GM18907 (cell line): ENCODE results near the gene BCAM.
"Not testable (repeated sequence)": the region's sequence is repeated elsewhere in the genome, so short reads cannot be mapped to it uniquely, and the experiment has no call there.

Experiments used
- ATAC-seq: cut with Tn5 transposase; IDR thresholded peaks from one replicate; pipeline ENCODE4 v1.9.1; 2021; ENCODE audit warnings: mild to moderate bottlenecking, moderate library complexity; ENCODE audit not compliant: unreplicated experiment

BCAM gene

DNA sequence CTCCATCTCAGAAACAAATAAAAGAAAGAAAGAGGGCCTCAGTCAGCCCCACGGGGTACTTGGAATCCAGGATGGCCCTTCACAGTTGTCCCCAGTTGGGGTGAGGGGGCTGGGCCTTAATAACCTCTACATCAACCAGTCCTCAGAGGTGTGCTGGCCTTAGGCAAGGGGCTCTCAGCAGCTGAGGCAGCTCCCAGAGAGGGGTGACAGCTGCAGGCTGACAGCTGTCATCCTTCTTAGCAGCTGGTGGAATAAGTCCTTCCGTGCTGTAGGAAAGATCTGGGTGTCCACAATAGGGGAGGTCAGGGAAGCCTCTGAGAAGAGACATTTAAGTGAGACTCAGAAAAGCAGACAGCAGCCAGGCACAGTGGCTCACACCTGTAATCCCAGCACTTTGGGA lies 7.4 kb downstream of the BCAM start:
- no peak for ATAC-seq

DNA sequence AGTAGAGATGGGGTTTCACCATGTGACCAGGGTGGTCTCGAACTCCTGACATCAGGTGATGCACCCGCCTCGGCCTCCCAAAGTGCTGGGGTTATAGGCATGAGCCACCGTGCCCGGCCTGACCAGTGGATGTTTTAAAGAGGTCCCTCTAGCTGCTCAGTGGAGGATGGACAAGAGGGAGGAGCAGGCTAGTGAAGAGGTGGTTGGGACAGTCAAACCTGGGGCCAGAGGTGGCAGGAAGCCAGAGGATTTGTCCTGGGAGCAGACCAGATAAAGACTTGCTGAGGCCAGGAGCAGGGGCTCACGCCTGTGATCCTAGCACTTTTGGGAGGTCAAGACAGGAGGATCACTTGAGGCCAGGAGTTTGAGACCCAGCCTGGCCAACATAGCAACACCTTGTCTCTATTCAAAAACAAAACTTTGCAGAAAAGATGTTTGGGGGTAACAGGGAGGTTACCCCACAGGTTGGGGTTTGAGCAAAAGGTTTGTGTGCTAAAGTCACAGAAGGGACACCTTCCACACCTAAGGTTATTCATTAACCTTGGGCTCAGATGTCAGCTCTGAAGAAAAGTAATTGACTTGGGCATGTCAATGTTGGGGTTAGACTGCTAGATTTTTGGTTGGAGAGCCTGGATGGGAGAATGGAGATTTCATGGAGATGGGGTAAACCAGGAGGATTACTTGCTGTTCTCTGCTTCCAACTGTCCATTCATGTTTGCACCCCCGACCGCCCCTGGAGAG lies 9.0 kb downstream of the BCAM start:
- ATAC-seq = no peak

DNA sequence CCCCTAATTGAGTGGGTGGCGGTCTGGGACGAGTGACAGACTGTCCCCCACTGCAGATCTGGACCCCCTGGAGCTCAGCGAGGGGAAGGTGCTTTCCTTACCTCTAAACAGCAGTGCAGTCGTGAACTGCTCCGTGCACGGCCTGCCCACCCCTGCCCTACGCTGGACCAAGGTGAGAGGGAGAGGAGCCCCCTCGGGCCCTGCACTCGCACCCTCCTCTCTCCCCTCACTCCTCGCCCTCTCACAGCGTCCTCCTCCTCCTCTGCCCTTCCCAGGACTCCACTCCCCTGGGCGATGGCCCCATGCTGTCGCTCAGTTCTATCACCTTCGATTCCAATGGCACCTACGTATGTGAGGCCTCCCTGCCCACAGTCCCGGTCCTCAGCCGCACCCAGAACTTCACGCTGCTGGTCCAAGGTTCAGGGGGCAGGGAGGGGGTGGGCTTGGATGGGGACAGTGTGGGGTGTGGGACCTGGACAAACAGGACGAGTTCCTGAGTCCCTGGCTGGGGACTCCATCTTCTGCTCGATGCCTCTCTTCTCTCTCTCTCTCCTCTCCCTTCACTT lies 9.6 kb downstream of the BCAM start:
- ATAC-seq = no peak

DNA sequence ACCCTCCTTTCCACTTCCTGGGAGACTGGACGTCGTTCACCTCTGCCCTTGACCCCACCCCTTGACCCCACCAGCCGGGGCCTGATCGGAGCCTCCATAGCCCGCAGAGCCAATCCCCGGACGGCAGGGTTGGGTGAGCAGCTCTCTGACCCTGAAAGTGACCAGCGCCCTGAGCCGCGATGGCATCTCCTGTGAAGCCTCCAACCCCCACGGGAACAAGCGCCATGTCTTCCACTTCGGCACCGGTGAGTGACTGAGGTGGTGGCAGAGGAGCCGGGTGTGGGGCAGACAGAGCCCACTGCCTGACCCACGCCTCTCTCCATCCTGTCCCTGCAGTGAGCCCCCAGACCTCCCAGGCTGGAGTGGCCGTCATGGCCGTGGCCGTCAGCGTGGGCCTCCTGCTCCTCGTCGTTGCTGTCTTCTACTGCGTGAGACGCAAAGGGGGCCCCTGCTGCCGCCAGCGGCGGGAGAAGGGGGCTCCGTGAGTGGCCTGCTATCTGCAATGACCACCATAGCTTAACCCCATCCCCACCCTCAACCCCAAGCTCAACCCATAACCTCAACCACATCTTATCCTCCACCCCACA lies 10.4 kb downstream of the BCAM start:
- no peak for ATAC-seq

DNA sequence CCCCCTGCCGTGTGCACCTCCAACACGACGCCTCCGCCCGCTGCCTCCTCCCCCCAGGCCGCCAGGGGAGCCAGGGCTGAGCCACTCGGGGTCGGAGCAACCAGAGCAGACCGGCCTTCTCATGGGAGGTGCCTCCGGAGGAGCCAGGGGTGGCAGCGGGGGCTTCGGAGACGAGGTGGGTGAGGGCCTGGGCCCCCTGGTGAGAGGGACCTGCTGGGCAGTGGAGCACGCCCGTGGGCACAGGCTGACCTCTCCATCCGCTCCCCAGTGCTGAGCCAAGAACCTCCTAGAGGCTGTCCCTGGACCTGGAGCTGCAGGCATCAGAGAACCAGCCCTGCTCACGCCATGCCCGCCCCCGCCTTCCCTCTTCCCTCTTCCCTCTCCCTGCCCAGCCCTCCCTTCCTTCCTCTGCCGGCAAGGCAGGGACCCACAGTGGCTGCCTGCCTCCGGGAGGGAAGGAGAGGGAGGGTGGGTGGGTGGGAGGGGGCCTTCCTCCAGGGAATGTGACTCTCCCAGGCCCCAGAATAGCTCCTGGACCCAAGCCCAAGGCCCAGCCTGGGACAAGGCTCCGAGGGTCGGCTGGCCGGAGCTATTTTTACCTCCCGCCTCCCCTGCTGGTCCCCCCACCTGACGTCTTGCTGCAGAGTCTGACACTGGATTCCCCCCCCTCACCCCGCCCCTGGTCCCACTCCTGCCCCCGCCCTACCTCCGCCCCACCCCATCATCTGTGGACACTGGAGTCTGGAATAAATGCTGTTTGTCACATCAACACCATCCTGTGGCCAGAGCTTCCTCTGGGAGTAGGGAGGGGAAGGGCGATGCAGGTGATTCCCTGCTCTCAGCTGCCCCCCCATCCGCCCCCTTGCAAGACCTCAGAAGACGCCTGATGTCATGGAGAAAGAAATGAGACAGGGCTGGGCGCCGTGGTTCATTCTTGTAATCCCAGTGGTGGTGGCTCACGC lies 12.0 kb downstream of the BCAM start:
- no peak for ATAC-seq

DNA sequence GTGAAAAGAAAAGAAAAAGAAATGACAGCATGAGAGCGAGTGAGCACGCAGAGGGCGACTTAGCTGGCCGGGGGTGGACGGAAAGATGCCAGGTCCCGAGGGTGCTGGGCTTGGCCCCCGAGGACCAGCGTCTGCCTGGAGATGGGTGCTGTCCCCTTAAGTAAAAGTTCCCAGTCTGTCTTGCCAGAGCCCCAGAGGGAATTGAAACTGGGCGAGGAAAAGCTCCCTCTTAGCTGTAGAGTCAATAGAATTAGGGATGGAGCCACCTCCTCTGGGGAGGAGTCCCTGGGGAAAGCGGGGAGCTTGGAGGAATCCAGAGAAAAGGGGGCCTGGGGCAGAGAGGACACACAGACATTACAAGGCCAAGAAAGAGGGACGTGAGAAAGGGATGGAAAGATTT lies 13.3 kb downstream of the BCAM start:
- no peak for ATAC-seq

DNA sequence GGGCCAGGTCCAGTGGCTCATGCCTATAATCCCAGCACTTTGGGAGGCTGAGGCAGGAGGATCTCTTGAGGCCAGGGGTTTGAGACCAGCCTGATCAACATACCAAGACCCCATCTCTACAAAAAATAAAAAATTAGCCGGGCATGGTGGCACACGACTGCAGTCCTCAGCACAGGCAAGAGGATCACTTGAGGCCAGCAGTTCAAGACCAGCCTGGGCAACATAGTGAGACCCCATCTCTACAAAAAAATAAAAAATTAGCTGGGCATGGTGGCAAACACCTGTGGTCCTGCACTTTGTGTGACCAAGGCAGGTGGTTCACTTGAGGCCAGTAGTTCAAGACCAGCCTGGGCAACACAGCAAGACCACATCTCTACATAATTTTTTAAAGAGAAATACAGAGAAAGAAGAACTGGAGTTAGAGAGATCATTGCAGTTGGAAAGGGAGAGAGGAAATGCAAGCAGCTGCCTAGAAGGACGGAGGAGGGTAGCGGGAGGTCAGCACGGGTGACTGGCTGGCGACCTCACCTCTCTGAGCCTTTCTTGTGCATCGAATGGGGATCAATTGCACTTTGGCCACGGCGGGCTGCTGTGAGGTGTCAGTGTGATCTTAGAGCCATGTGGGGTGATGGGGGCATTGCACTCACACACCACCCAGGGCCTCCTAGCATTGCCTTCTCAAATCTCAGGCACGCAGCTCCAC lies 13.9 kb downstream of the BCAM start:
- ATAC-seq = no peak

DNA sequence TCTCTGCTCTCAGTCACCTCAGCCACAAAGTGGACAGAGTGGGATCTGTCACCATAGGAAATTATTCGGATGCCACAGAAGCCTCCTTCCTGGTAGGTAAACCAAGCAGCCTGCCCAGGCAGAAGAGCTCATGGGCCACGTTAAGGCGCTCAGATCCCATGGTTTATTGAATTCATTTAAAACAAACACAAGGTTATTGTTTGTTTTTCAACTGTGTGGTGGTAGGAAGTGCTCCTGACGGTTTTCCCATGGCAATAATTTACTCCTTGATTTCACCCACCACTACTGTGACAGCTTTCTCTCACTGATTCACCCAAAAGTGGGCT lies 14.4 kb downstream of the BCAM start:
- ATAC-seq = no peak

DNA sequence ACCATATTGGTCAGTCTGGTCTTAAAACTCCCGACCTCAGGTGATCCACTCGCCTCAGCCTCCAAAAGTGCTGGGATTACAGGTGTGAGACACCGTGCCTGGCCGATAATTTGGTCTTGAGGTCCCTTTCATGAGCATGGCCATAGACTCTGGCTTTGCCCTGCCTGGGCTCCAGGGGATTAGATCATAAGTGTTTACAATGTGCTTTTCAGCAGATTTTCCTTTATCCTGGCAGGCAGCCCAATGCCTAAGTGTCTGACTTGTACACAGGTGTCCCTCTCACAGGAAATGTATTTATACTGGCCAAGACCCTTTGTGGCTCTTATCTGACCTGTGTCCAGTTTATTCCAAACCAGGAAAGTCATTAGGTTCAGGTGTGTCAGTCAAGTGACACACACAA lies 15.9 kb downstream of the BCAM start:
- ATAC-seq = no peak

DNA sequence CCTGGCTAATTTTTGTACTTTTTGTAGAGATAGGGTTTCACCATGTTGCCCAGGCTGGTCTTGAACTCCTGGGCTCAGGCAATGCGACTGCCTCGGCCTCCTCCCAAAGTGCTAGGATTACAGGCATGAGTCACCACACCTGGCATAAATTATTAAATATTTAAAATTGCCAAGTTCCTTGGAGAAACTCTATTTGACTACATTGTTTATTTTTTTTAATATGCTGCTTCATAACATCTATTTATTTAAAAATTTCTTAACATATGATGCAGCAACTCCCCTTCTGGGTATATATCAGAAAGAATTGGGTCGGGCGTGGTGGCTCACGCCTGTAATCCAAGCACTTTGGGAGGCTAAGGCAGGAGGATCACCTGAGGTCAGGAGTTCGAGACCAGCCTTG lies 24.0 kb downstream of the BCAM start:
- not testable (repeated sequence) for ATAC-seq

DNA sequence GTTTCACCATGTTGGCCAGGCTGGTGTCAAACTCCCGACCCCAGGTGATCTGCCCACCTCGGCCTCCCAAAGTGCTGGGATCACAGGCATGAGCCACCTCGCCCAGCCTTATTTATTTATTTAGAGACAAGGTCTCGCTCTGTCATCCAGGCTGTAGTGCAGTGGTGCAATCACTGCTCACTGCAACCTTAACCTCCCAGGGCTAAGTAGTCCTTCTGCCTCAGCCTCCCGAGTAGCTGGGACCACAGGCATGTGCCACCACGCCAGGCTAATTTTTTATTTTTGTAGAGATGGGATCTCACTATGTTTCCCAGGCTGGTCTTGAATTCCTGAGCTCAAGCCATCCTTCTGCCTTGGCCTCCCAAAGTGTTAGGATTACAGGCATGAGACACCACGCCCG lies 25.5 kb downstream of the BCAM start:
- ATAC-seq = not testable (repeated sequence)

DNA sequence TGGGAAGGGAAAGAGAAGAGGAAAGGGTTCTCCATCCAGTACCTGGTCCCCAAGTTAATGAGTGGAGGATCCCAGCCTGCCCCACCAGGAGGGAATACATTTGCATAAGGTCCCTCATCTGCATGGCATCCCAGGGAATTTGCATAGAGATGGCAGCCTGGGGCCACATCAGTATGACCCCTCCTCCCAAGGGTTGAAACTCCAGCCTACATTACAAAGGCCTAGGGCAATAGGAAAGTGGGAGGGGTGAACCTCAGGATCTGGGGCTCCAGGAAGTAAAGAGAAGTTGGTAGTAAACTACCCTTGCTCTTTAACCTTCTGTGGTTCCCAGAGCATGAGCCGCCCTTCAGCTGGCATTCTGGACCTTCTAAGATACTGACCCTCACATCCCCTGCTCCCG lies 30.4 kb downstream of the BCAM start:
- no peak for ATAC-seq

DNA sequence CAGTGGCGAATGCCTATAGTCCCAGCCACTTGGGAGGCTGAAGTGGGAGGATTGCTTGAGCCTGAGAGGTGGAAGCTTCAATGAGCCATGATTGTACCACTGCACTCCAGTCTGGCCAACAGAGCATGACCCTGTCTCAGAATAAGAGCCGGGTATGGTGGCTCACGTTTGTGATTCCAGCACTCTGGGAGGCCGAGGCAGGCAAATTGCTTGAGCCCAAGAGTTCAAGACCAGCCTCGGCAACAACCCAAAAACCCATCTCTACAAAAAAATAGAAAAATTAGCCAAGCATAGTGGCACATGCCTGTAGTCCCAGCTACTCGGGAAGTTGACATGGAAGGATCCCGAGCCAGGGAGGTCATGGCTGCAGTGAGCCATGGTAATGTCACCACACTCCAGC lies 31.9 kb downstream of the BCAM start:
- ATAC-seq = no peak

DNA sequence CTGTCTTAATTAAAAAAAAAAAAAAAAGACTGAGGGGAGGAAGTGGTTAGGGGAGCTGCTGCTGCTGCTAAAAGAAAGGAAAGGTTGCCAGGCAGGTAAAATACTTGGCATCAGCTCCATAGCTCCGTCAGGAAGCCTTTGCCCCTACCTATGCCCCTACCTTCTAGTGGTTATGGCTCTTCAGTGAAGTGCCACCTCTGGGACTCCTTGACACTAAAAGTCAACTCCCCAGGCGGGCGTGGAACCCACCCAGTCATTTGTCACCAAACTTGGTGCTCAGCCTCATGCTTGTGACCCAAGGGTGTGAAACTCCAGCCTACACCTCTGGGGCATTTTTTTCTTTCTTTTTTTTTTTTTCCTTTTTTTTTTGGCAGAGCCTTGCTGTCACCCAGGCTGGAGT lies 32.3 kb downstream of the BCAM start:
- no peak for ATAC-seq

DNA sequence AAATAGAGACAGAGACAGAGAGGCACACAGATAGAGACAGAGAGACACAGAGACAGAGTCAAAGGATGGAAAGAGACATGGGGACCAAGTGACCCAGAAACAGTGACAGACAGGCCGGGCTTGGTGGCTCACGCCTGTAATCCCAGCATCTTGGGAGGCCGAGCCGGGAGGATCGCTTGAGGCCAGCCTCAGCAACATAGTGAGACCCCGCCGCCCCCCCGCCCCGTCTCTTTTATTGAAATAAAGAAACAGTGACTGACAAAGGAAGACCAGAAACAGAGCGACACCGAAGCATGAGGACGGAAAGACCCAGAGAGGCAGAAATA lies 36.3 kb downstream of the BCAM start:
- ATAC-seq = no peak

DNA sequence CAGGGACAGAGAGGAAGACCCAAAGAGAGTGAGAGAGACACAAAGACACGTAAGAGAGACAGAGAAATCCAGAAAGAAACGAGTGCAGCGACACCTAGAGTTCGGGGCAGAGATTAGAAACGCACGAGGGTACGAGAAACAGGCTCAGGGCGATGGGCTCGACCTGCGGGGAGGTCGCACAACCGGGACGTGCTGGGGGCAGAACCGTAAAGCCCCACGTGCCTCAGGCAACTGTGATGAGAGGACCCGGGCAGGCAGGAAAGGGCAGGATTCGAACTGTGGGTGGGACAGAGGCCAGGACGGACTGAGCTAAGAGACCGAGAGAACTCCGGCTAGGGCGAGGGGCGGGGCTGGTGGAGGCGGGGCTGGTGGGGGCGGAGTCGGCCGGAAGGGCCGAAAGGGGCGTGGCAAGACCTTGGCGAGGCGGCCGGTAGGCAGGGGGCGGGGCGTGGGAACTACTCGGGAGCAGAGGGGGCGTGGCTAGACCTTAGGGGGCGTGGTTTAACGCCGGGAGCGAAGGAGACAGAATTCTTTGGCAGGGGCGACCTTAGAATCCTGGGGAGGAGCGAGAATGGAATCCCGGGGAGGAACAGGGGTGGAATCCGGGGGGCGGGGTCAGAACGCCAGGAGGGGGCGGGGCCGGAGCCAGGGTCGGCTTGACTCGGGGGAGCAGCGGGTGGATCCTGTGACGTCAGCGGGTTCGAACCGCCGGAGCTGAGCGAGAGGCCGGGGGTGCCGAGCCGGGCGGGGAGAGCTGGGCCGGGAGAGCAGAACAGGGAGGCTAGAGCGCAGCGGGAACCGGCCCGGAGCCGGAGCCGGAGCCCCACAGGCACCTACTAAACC lies 36.9 kb downstream of the BCAM start, which contains the start of gene NECTIN2:
Gene NECTIN2 (plus strand): TSS at position 686 of the 843 bp plus-strand sequence. CDS start 229 bp downstream, outside the sequence.
- no peak for ATAC-seq

DNA sequence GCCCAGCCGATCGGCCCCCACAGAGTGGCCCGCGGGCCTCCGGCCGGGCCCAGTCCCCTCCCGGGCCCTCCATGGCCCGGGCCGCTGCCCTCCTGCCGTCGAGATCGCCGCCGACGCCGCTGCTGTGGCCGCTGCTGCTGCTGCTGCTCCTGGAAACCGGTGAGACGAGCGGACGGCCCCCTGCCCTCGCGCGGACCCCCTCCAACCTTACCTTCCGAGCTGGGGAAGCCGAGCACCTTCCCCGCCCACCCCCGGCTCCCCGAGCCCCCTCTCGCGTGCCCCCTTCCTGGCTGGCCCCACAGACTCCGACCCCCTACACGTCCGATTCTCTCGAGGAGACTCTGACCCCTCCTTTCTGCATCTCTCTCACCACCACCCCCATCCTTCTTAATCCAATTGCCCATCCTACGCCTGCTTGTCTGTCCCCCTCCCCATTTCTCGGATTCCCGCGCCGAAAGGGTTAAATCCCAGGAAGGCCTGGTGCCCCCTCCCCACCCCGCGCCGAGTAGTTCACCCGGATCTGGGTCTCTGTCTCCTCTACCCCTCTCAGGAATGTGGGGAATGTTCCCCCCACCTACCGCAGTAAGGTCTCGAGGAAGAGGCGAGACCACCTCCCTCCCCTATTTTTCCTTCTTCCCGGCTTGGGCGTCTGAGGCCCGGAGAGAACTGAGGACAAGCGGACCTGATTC lies 37.7 kb downstream of the BCAM start:
- no peak for ATAC-seq

DNA sequence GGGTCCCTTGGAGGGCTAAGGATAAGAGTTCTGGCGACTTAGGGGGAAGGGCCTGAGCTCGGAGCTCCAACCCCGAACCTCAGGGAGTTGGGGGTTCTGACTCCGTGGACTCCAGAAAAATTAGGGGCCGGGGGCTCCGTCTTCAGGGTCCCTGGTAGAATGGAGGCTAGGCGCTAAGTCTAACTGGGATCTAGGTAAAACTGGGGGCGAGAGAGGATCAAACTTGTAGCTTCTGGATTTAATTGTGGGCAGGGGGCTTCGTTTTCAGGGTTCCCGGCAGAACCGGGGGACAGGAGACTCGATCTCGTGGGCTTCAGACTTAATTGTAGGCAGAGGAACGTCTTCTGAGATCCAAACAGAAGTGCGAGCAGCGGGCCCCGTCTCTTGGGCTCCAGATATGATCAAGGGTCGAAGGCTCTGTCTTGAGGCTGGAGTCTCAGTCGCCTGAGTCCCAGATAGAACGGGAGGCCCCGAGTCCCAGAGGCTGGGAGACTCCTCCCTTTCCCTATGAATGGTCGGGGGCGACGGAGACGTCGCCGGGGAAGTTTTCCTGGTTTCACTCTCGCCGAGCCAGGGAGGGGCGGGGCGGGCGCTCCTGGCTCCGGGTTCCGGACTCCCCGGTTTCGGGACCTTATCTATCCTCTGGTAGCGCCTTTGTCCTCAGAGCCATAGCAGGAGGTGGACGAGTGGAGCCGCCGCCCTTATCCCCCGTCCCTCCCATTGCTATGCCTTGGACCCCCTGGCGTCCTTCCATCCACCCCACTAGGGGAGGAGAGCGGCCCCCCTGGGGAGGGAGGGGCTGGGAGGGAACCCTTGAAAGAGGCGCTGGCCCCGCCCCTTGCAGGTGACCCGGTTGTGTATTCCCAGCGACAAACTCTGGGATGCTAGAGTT lies 38.5 kb downstream of the BCAM start:
- no peak for ATAC-seq
